Esophagus (tissue), 2 donors: ENCODE data around the gene ZBTB4. TPM values are rescaled to one million over a fixed set of nuclear protein-coding genes. Genes with fewer than 3 reads are reported as not detected.

ENCODE experiments used
- H3K27ac ChIP-seq, 2 donors: one replicate each; pipeline ENCODE4 v1.5.1; 2013; ENCODE audit warnings: low read depth in 2 of 2, mild to moderate bottlenecking in 2 of 2, inconsistent platforms in 1 of 2, low read length in 1 of 2, moderate library complexity in 1 of 2
- H3K27me3 ChIP-seq, 2 donors: one replicate each; pipeline ENCODE4 v1.6.1; 2013; ENCODE audit warnings: low read length in 2 of 2, control low read depth in 1 of 2, mild to moderate bottlenecking in 1 of 2; ENCODE audit not compliant: insufficient read depth in 2 of 2, control insufficient read depth in 1 of 2
- H3K36me3 ChIP-seq, 2 donors: one replicate each; pipeline ENCODE4 v1.6.1; 2013; ENCODE audit warnings: low read length in 1 of 2; ENCODE audit not compliant: control insufficient read depth in 2 of 2, insufficient read depth in 2 of 2
- H3K4me1 ChIP-seq, 2 donors: one replicate each; pipeline ENCODE4 v1.6.1; 2013; ENCODE audit warnings: low read length in 1 of 2; ENCODE audit not compliant: control insufficient read depth in 2 of 2, insufficient read depth in 2 of 2
- H3K4me3 ChIP-seq, 2 donors: one replicate each; pipeline ENCODE4 v1.5.1; 2013; ENCODE audit warnings: low read length in 2 of 2, mild to moderate bottlenecking in 2 of 2, low read depth in 1 of 2, moderate library complexity in 1 of 2
- H3K9me3 ChIP-seq, 2 donors: one replicate each; pipeline ENCODE4 v1.6.1; 2013; ENCODE audit warnings: mild to moderate bottlenecking in 2 of 2, low read depth in 1 of 2, low read length in 1 of 2, moderate library complexity in 1 of 2; ENCODE audit not compliant: control insufficient read depth in 2 of 2, insufficient read depth in 1 of 2
- WGBS, 2 donors: extraction: QIAGEN DNeasy Blood & Tissue Kit; methylation state at CpG; one replicate each; pipeline ENCODE4 v1.1.7; 2013; 5-methylcytosine and 5-hydroxymethylcytosine counted together
- polyA plus RNA-seq, 2 donors: library from polyadenylated mRNA; stranded (reverse); fragments of 200-250 nt; gene quantifications; one replicate each; pipeline ENCODE4 v1.2.3, GENCODE V29; 2013
- donor health status: healthy with polysubstance abuse.
- donor health status: Bipolar disorder and iron deficiency.

ZBTB4 gene
- polyA plus RNA-seq, 2 donors, result 15.5 to 19.1 TPM

DNA sequence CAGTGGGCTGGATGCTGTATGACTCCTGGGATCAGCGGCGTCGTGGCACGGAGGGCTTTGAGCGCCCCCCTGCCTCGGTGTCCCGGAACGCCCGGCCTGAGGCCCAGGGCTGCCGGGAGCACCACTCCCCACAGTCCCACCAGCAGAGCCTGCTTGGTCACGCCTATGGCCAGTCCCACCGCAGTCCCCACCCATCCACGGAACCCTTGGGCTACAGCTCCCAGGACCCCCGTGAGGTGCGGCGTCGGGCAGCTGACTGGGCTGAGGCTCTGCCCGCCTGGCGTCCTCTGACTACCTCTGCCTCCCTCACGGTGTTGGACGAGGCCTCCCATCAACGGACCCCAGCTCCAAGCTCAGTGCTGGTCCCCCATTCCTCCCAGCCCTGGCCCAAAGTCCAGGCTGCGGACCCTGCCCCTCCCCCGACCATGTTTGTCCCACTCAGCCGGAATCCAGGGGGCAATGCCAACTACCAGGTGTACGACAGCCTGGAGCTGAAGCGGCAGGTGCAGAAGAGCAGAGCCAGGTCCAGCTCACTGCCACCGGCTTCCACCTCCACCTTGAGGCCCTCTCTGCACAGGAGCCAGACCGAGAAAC is 52.4 kb downstream of the ZBTB4 start:
- Histone ChIP-seq H3K27ac (no peak overlapping the region), H3K27me3 (no peaks in the 10 kb centered on the region), H3K4me1 (no peaks in the 10 kb centered on the region), H3K9me3 (no peaks in the 10 kb centered on the region), H3K4me3 (no peak overlapping the region), H3K36me3 (no peaks in the 10 kb centered on the region)
- WGBS, 2 donors, result 91 to 92% methylated on average over 29 of the region's 29 CpGs

DNA sequence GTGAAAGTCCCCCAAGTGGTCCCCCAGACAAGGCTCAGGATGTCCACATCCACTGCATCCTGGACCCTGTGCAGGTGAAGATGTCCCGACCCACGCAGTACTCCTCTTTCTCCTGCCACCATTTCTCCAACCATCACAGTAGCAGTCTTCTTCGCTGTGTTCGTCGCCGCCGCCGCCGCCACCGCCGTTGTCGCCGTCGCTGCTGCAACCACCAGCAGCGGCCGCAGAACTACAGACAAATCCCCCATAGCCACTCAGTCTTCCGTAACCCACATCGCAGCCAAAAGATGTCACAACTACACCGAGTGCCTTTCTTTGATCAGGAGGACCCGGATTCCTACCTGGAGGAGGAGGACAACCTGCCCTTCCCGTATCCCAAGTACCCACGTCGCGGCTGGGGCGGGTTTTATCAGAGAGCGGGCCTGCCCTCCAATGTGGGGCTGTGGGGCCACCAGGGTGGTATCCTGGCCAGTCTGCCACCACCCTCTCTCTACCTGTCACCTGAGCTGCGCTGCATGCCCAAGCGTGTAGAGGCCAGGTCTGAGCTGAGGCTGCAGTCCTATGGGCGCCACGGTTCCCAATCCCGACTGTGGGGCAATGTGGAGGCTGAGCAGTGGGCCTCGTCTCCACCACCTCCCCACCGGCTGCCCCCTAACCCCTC is 53.1 kb downstream of the ZBTB4 start:
- no peaks in the 10 kb centered on the region for H3K27me3 ChIP-seq
- no peak overlapping the region for H3K4me3 ChIP-seq
- H3K36me3 ChIP-seq, result no peaks in the 10 kb centered on the region
- H3K9me3 ChIP-seq, result no peaks in the 10 kb centered on the region
- H3K4me1 ChIP-seq, result no peaks in the 10 kb centered on the region
- 92 to 93% methylated on average over 33 of the region's 33 CpGs for WGBS, 2 donors
- H3K27ac ChIP-seq, result no peak overlapping the region

DNA sequence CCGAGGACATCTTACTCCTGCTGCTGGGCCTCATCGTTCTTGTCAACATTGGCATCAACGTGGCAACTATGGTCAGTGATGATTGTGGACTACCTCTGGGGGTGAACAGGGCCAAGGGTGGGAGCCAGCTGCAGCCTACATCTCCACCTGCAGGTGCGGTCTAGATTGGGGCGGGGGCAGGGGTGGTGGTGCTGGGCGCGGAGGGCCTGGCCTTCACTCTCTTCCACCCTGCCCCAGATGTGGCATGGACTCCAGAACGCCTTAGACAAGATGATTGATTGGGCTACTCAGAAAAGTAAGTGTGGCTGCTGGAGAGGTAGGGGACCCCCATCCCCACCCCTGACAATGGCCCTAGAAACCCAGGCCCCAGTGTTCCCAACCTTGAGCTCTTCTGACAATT is 53.7 kb downstream of the ZBTB4 start:
- Histone ChIP-seq H3K27ac (no peak overlapping the region), H3K27me3 (no peaks in the 10 kb centered on the region)
- 82 to 85% methylated on average over 8 of the region's 8 CpGs for WGBS, 2 donors

DNA sequence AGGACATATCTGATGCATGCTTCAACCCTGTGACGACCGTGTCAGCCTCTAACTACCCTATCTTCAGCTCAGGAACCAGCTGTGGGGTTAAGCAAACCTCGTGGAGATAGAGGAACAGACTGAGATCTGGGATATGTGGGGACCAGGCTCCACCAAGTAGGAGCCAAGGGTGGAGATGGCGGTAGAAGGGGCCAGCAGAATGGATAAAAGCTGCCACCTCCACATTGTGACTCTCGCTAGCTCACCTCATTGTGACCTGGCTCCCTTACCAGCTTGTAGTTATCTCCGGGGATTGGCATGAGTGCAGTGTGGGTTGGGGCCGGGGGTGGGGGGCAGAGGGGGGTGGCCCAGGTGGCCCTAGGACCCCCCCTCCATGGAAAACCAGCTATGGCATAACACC is 54.1 kb downstream of the ZBTB4 start, which contains the start of gene SPEM2:
SPEM2 (plus strand) TSS at position 301 of the 400 bp plus-strand sequence; CDS start at position 374, 73 bp downstream.
- H3K27ac ChIP-seq, result no peak within 1 kb of the TSS
- no peaks in the 10 kb centered on the region for H3K27me3 ChIP-seq
- no peaks in the 10 kb centered on the region for H3K36me3 ChIP-seq
- H3K9me3 ChIP-seq, result no peaks in the 10 kb centered on the region
- H3K4me1 ChIP-seq, result no peaks in the 10 kb centered on the region
- 81 to 86% methylated on average over 7 of the region's 7 CpGs for WGBS, 2 donors
- H3K4me3 ChIP-seq, result no peak within 1 kb of the TSS

More for the DNA sequence above, 53.7 kb downstream of the ZBTB4 start:
- no peaks in the 10 kb centered on the region for H3K9me3 ChIP-seq
- H3K4me1 ChIP-seq, result no peaks in the 10 kb centered on the region
- no peaks in the 10 kb centered on the region for H3K36me3 ChIP-seq
- H3K4me3 ChIP-seq, result no peak overlapping the region

DNA sequence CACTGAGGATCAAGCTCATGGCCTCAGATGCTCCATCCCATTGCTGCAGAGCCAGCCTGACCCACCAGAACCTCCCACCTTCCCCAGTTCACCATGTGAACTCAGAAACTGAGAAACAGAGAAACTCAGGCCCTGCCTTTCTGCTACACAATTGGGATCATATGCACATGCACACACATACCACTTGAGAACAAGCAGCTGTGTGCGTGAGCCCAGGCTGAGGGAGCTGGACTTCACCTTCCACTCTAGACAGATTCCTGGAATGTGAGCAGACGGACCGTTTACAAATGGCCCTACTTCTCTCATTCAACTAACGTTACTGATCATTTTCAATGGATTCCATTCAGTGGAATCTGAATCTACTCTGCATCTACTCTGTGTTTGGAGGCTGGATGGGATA is 55.8 kb downstream of the ZBTB4 start:
- 64 to 68% methylated on average over 4 of the region's 4 CpGs for WGBS, 2 donors
- Histone ChIP-seq H3K4me1 (no peaks in the 10 kb centered on the region), H3K36me3 (no peaks in the 10 kb centered on the region), H3K9me3 (no peaks in the 10 kb centered on the region), H3K27me3 (no peaks in the 10 kb centered on the region), H3K4me3 (no peak overlapping the region), H3K27ac (no peak overlapping the region)

DNA sequence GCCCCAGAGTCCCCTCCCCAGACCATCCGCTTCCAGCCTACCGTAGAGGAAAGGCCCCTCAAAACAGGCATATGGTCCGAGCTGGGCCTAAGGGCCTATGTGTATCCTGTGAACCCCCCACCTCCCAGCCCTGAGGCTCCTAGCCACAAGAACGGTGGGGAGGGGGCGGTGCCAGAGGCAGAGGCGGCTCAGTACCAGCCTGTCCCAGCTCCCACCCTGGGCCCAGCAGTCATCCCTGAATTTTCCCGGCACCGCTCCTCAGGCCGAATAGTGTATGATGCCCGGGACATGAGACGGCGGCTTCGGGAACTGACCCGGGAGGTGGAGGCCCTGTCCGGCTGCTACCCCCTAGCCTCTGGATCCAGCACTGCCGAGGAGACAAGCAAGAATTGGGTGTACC is 58.2 kb downstream of the ZBTB4 start:
- Histone ChIP-seq H3K27ac (no peak overlapping the region), H3K9me3 (no peaks in the 10 kb centered on the region), H3K4me1 (no peaks in the 10 kb centered on the region), H3K27me3 (no peaks in the 10 kb centered on the region), H3K36me3 (no peaks in the 10 kb centered on the region), H3K4me3 (no peak overlapping the region)
- WGBS, 2 donors, result 94 to 95% methylated on average over 16 of the region's 16 CpGs

DNA sequence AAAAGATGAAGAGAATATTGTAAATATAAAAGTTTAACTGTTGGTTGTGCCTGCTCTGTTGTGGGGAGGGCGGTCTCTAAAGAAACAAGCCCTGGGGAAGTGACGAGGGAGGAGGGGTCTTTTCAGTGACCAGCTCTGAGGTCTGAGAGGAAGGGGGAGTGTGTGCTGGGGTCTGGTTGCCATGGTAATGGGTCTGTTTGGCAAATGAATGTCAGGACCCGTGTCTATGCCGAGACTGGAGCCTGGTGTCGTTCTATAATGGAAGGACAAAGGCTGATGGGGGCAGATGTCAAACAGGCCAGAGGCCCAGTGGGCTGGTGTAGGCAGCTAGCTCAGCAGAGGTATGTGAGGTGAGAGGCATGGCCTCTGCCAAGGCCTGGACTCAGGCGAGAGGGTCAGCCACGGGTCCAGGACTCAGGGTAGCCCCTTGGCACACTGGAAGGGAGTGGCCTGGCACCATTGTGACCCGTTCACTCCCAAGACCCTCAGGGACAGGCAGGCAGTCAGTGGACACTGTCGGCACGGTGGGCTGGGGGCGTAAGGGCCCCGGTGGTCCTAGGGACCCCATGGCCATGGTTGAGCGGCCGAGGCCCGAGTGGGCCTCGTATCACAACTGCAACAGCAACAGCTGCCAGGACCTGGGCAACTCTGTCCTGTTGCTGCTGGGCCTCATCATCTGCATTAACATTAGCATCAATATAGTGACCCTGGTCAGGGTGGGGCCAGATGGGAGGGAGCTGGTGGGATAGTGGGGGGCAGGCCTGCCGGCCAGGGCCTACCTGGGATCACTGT is 59.4 kb downstream of the ZBTB4 start, which contains the start of gene SPEM1:
SPEM1 (plus strand) TSS at position 506 of the 792 bp plus-strand sequence; CDS start at position 567, 61 bp downstream.
- Histone ChIP-seq H3K4me3 (no peak within 1 kb of the TSS), H3K36me3 (no peaks in the 10 kb centered on the region), H3K27me3 (no peaks in the 10 kb centered on the region), H3K9me3 (no peaks in the 10 kb centered on the region), H3K4me1 (no peaks in the 10 kb centered on the region), H3K27ac (no peak within 1 kb of the TSS)
- 77 to 85% methylated on average over 16 to 17 of the region's 17 CpGs for WGBS, 2 donors

DNA sequence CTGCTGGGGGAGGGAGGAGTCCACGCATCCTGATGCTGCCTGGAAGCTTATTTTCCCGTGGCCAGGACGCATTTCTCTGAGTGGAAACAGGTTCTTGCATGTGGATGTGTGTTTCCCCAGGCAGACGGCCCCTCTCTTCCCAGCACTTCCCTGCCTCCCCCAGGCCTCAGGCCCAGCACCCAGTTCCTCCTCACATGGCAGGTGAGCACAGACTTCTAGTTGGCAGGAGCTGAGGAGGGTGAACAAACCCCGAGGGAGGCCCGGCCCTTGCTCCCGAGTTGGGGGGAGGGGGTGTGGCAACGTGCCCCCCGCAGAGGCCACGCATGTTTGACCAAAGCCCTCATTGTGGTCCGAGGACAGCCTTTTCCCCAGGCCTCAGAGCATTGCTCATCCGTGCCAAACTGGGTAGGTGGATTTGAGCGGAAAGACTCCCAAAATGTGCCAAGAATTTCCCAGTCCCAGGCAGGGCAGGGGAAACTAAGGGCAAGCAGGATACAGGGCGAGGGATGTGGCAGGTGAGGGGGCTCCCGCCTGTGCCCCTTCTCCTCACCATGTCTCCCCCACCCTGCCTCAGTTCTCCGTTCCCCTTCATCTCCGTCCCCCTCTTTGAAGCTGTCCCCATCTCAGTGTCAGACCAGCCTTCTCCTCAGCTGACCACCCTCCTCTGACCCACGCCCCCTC is 60.8 kb downstream of the ZBTB4 start:
- WGBS, 2 donors, result 67% methylated on average over 18 of the region's 18 CpGs

DNA sequence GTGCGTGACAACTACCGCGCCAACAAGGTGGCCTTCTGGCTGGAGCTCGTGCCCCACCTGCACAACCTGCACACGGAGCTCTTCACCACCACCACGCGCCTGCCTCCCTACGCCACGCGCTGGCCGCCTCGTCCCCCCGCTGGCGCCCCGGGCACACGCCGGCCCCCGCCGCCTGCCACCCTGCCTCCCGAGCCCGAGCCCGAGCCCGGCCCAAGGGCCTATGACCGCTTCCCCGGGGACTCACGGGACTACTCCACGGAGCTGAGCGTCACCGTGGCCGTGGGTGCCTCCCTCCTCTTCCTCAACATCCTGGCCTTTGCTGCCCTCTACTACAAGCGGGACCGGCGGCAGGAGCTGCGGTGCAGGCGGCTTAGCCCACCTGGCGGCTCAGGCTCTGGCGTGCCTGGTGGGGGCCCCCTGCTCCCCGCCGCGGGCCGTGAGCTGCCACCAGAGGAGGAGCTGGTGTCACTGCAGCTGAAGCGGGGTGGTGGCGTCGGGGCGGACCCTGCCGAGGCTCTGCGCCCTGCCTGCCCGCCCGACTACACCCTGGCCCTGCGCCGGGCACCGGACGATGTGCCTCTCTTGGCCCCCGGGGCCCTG is 62.3 kb downstream of the ZBTB4 start:
- Histone ChIP-seq H3K4me3 (no peak overlapping the region), H3K36me3 (no peaks in the 10 kb centered on the region), H3K27ac (no peak overlapping the region), H3K27me3 (no peaks in the 10 kb centered on the region), H3K4me1 (no peaks in the 10 kb centered on the region), H3K9me3 (no peaks in the 10 kb centered on the region)
- WGBS, 2 donors, result 94% methylated on average over 50 to 54 of the region's 54 CpGs

More for the DNA sequence above, 60.8 kb downstream of the ZBTB4 start:
- H3K27me3 ChIP-seq, result no peaks in the 10 kb centered on the region
- H3K4me3 ChIP-seq, result no peak overlapping the region
- no peak overlapping the region for H3K27ac ChIP-seq
- no peaks in the 10 kb centered on the region for H3K36me3 ChIP-seq
- no peaks in the 10 kb centered on the region for H3K4me1 ChIP-seq
- no peaks in the 10 kb centered on the region for H3K9me3 ChIP-seq
